ENCODE results near the gene DHRS13.

The DHRS13 gene

DNA sequence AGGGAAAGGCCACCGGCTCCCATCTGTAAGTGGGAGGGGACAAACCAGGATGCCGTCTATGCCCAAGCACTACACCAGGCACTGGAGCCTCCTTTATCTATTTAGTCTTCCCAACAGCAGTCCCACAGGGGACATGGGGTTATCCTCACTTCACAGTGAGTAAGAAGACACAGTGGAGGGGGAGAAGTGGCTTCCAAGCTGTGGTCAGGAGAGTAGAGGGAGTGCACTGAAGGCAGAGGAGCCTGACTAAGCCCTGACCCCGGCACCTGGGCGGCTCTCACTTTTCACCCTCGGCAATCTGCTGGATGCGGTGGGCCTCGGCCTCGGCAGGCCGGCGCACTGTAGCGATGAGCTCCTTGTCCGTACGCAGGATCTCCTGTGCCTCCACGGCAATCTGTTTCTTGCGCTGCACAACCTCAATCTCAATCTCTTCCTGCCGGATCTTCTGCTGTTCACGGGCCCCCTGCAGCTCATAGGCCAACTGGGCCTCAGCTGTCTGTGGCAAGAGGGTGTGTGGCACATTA is 21.3 kb downstream of the DHRS13 start:
- Histone ChIP-seq H3K9me3 (replicated peaks; ENCODE audit: insufficient read depth, low read length) (no peaks in the 10 kb centered on the region), H3K79me2 (ENCODE audit: low read length) (no peaks in the 10 kb centered on the region), H3K4me1 (ENCODE audit: low read length) (no peaks in the 10 kb centered on the region), H3K9me2 (replicated peaks; ENCODE audit: insufficient read depth, low read length) (no peaks in the 10 kb centered on the region), H2AFZ (ENCODE audit: low read length) (no peak overlapping the region), H3F3A (ENCODE audit: insufficient read depth, low read length) (peaks cover under 1% of the 10 kb centered on the region; the same call in 1 of the 2 replicates), H3K4me2 (ENCODE audit: low read depth, low read length) (no peak overlapping the region), H3K27me3 (replicated peaks; ENCODE audit: insufficient read depth, low read length) (no peaks in the 10 kb centered on the region), H3K27ac (ENCODE audit: low read length) (no peak overlapping the region), H4K20me1 (ENCODE audit: insufficient read depth, low read length) (no peaks in the 10 kb centered on the region), H3K36me3 (replicated peaks; ENCODE audit: insufficient read depth, low read length) (no peaks in the 10 kb centered on the region), H3K9ac (ENCODE audit: low read length) (no peak overlapping the region), H3K4me3 (ENCODE audit: low read length) (no peak overlapping the region)
- no peak for DNase-seq
- no peak for TF ChIP-seq CTCF (IDR thresholded peaks at IDR 0.05; ENCODE audit: low read length)
- no peak for TF ChIP-seq EZH2phosphoT487 (IDR thresholded peaks at IDR 0.05; ENCODE audit: low read length)
- TF ChIP-seq EZH2 (optimal IDR thresholded peaks at IDR 0.05; ENCODE audit: low read depth, low read length), result no peak

DNA sequence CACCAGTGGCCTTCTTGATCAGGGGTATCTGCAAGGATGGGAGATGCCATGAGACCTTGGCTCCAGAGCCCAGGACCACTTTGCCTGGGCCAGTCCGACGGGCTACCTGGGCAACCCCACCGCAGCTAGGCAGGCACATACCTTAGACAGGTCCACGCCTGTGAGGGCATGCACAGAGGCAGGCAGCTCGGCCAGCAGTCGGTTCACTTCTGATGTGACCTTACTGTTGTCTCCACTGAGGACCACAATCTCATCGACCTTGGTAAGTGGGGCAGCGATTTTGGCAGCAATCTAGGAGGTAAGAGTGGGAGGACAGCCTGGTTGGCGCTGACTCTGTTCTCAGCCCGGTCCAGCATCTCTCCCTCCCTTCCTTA is 22.3 kb downstream of the DHRS13 start:
- no peak for DNase-seq
- no peak overlapping the region for H3K27ac ChIP-seq (ENCODE audit: low read length)
- no peaks in the 10 kb centered on the region for H4K20me1 ChIP-seq (ENCODE audit: insufficient read depth, low read length)
- H3K4me3 ChIP-seq (ENCODE audit: low read length), result no peak overlapping the region
- H3K9me3 ChIP-seq (replicated peaks; ENCODE audit: insufficient read depth, low read length), result no peaks in the 10 kb centered on the region
- H3K27me3 ChIP-seq (replicated peaks; ENCODE audit: insufficient read depth, low read length), result no peaks in the 10 kb centered on the region
- no peaks in the 10 kb centered on the region for H3K36me3 ChIP-seq (replicated peaks; ENCODE audit: insufficient read depth, low read length)
- H3K9ac ChIP-seq (ENCODE audit: low read length), result no peak overlapping the region
- H3K4me2 ChIP-seq (ENCODE audit: low read depth, low read length), result no peak overlapping the region
- H2AFZ ChIP-seq (ENCODE audit: low read length), result no peak overlapping the region
- H3K9me2 ChIP-seq (replicated peaks; ENCODE audit: insufficient read depth, low read length), result no peaks in the 10 kb centered on the region
- no peaks in the 10 kb centered on the region for H3K79me2 ChIP-seq (ENCODE audit: low read length)
- H3K4me1 ChIP-seq (ENCODE audit: low read length), result no peaks in the 10 kb centered on the region
- H3F3A ChIP-seq (ENCODE audit: insufficient read depth, low read length), result peaks cover 4% of the 10 kb centered on the region; the same call in 1 of the 2 replicates
- TF ChIP-seq CTCF (IDR thresholded peaks at IDR 0.05; ENCODE audit: low read length) (no peak), EZH2 (optimal IDR thresholded peaks at IDR 0.05; ENCODE audit: low read depth, low read length) (no peak), EZH2phosphoT487 (IDR thresholded peaks at IDR 0.05; ENCODE audit: low read length) (no peak)

DNA sequence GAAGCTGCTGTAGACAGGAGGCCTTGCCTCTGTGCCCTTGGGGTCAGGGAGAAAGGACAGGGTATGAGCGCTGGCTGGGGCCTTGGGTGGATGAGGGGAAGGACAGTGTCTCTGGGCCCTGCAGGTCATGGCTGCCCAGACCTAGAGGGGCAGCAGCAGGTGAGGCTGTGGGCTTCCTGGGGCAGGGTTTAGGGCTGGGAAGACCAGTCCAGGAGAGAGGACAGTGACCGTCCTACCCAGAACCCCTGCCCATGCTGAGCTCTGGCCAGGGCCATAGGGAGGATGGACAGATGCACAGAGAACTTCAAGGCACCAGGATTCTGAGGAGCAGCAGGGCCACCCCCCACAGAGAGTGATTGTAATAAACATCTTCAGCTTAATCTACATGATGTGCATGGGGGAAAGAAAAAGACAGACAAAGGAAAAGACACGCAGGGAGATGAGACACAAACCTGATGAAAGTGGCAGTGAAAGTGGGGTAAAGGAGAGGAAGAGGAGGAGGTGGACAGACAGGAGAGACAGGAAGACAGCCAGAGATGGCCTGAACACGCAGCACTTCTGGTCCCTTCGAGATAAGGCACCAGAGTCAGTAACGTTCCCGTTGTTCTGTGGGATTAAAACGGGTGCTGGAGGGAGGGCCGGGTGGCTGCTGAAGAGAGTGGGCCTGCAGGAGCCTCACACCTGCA is 22.9 kb downstream of the DHRS13 start:
- Histone ChIP-seq H3K27me3 (replicated peaks; ENCODE audit: insufficient read depth, low read length) (no peaks in the 10 kb centered on the region), H3K9ac (ENCODE audit: low read length) (no peak overlapping the region), H3F3A (ENCODE audit: insufficient read depth, low read length) (peaks cover 4% of the 10 kb centered on the region; the same call in 1 of the 2 replicates), H3K4me2 (ENCODE audit: low read depth, low read length) (no peak overlapping the region), H3K27ac (ENCODE audit: low read length) (no peak overlapping the region), H3K9me3 (replicated peaks; ENCODE audit: insufficient read depth, low read length) (no peaks in the 10 kb centered on the region), H3K79me2 (ENCODE audit: low read length) (no peaks in the 10 kb centered on the region), H3K4me3 (ENCODE audit: low read length) (no peak overlapping the region), H3K9me2 (replicated peaks; ENCODE audit: insufficient read depth, low read length) (no peaks in the 10 kb centered on the region), H2AFZ (ENCODE audit: low read length) (no peak overlapping the region), H4K20me1 (ENCODE audit: insufficient read depth, low read length) (no peaks in the 10 kb centered on the region), H3K4me1 (ENCODE audit: low read length) (no peaks in the 10 kb centered on the region), H3K36me3 (replicated peaks; ENCODE audit: insufficient read depth, low read length) (no peaks in the 10 kb centered on the region)
- TF ChIP-seq EZH2phosphoT487 (IDR thresholded peaks at IDR 0.05; ENCODE audit: low read length) (no peak), CTCF (IDR thresholded peaks at IDR 0.05; ENCODE audit: low read length) (no peak), EZH2 (optimal IDR thresholded peaks at IDR 0.05; ENCODE audit: low read depth, low read length) (no peak)
- no peak for DNase-seq

Measured in MM.1S (cell line).